ENCODE results near the gene BCKDHB.

BCKDHB gene

GRCh38 chr6:80173411-80173810 is 66.9 kb downstream of the BCKDHB start:
- peaks cover 35% of the 10 kb centered on the region for H3K36me3 Mint-ChIP-seq
- no peak for ATAC-seq
- no peak overlapping the region for H3K4me3 Mint-ChIP-seq

GRCh38 chr6:80174900-80175572 is 68.6 kb downstream of the BCKDHB start:
- Mint-ChIP-seq H3K27ac (no peak overlapping the region), H3K27me3 (no peaks in the 10 kb centered on the region), H3K9me3 (no peaks in the 10 kb centered on the region), H3K4me1 (no peaks in the 10 kb centered on the region), H3K36me3 (peaks cover 25% of the 10 kb centered on the region), H3K4me3 (no peak overlapping the region)
- ATAC-seq: no peak

More at GRCh38 chr6:80173411-80173810, 66.9 kb downstream of the BCKDHB start:
- Mint-ChIP-seq H3K27me3 (no peaks in the 10 kb centered on the region), H3K9me3 (no peaks in the 10 kb centered on the region), H3K4me1 (no peaks in the 10 kb centered on the region), H3K27ac (no peak overlapping the region)

GRCh38 chr6:80179695-80180094 is 73.2 kb downstream of the BCKDHB start:
- H3K27ac Mint-ChIP-seq: no peak overlapping the region
- H3K27me3 Mint-ChIP-seq: no peaks in the 10 kb centered on the region
- no peak overlapping the region for H3K4me3 Mint-ChIP-seq
- peak; percentile 31 for ATAC-seq
- no peaks in the 10 kb centered on the region for H3K4me1 Mint-ChIP-seq
- H3K36me3 Mint-ChIP-seq: peaks cover 33% of the 10 kb centered on the region
- H3K9me3 Mint-ChIP-seq: peaks cover under 1% of the 10 kb centered on the region

- Mint-ChIP-seq H3K27ac (no peak overlapping the region), H3K27me3 (no peaks in the 10 kb centered on the region), H3K4me1 (no peaks in the 10 kb centered on the region), H3K9me3 (peaks cover 8% of the 10 kb centered on the region), H3K4me3 (no peak overlapping the region), H3K36me3 (peaks cover 35% of the 10 kb centered on the region)
- no peak for ATAC-seq
Observed at GRCh38 chr6:80181352-80182081, 75.0 kb downstream of the BCKDHB start.

- H3K4me1 Mint-ChIP-seq: no peaks in the 10 kb centered on the region
- H3K4me3 Mint-ChIP-seq: no peak overlapping the region
- H3K27me3 Mint-ChIP-seq: no peaks in the 10 kb centered on the region
- H3K27ac Mint-ChIP-seq: no peak overlapping the region
- peaks cover 43% of the 10 kb centered on the region for H3K36me3 Mint-ChIP-seq
- ATAC-seq: no peak
- peaks cover 9% of the 10 kb centered on the region for H3K9me3 Mint-ChIP-seq
Observed at GRCh38 chr6:80182308-80182707, 75.8 kb downstream of the BCKDHB start.

GRCh38 chr6:80183019-80183795 is 76.7 kb downstream of the BCKDHB start:
- Mint-ChIP-seq H3K4me3 (no peak overlapping the region), H3K4me1 (no peaks in the 10 kb centered on the region), H3K27ac (no peak overlapping the region), H3K9me3 (peaks cover 13% of the 10 kb centered on the region), H3K27me3 (no peaks in the 10 kb centered on the region), H3K36me3 (peaks cover 52% of the 10 kb centered on the region)
- no peak for ATAC-seq

GRCh38 chr6:80185492-80185891 is 79.0 kb downstream of the BCKDHB start:
- no peak overlapping the region for H3K4me3 Mint-ChIP-seq
- no peak overlapping the region for H3K27ac Mint-ChIP-seq
- no peaks in the 10 kb centered on the region for H3K4me1 Mint-ChIP-seq
- ATAC-seq: no peak
- peaks cover 54% of the 10 kb centered on the region for H3K36me3 Mint-ChIP-seq
- no peaks in the 10 kb centered on the region for H3K27me3 Mint-ChIP-seq
- peaks cover 13% of the 10 kb centered on the region for H3K9me3 Mint-ChIP-seq

GRCh38 chr6:80186082-80186481 is 79.6 kb downstream of the BCKDHB start:
- H3K4me3 Mint-ChIP-seq: no peak overlapping the region
- H3K4me1 Mint-ChIP-seq: no peaks in the 10 kb centered on the region
- H3K27me3 Mint-ChIP-seq: no peaks in the 10 kb centered on the region
- no peak overlapping the region for H3K27ac Mint-ChIP-seq
- no peak for ATAC-seq
- H3K36me3 Mint-ChIP-seq: peaks cover 54% of the 10 kb centered on the region
- H3K9me3 Mint-ChIP-seq: peaks cover 13% of the 10 kb centered on the region

GRCh38 chr6:80196906-80197305 is 90.4 kb downstream of the BCKDHB start:
- no peak overlapping the region for H3K4me3 Mint-ChIP-seq
- no peak overlapping the region for H3K27ac Mint-ChIP-seq
- H3K27me3 Mint-ChIP-seq: no peaks in the 10 kb centered on the region
- H3K36me3 Mint-ChIP-seq: peaks cover 7% of the 10 kb centered on the region
- no peaks in the 10 kb centered on the region for H3K4me1 Mint-ChIP-seq
- no peak for ATAC-seq
- no peaks in the 10 kb centered on the region for H3K9me3 Mint-ChIP-seq

- H3K9me3 Mint-ChIP-seq: no peaks in the 10 kb centered on the region
- ATAC-seq: no peak
- peaks cover 12% of the 10 kb centered on the region for H3K36me3 Mint-ChIP-seq
- no peaks in the 10 kb centered on the region for H3K27me3 Mint-ChIP-seq
- H3K4me1 Mint-ChIP-seq: no peaks in the 10 kb centered on the region
- H3K4me3 Mint-ChIP-seq: no peak overlapping the region
- no peak overlapping the region for H3K27ac Mint-ChIP-seq
Observed at GRCh38 chr6:80197474-80197873, 91.0 kb downstream of the BCKDHB start.

- Mint-ChIP-seq H3K27me3 (no peaks in the 10 kb centered on the region), H3K4me3 (no peak overlapping the region)
Observed at GRCh38 chr6:80197986-80198385, 91.5 kb downstream of the BCKDHB start.

GRCh38 chr6:80203283-80203682 is 96.8 kb downstream of the BCKDHB start:
- Mint-ChIP-seq H3K36me3 (peaks cover 44% of the 10 kb centered on the region), H3K4me3 (no peak overlapping the region), H3K27ac (no peak overlapping the region), H3K4me1 (no peaks in the 10 kb centered on the region), H3K9me3 (no peaks in the 10 kb centered on the region), H3K27me3 (no peaks in the 10 kb centered on the region)
- no peak for ATAC-seq

More at GRCh38 chr6:80197986-80198385, 91.5 kb downstream of the BCKDHB start:
- Mint-ChIP-seq H3K36me3 (peaks cover 18% of the 10 kb centered on the region), H3K9me3 (no peaks in the 10 kb centered on the region), H3K4me1 (no peaks in the 10 kb centered on the region), H3K27ac (no peak overlapping the region)
- ATAC-seq: no peak

GRCh38 chr6:80205404-80205803 is 98.9 kb downstream of the BCKDHB start:
- H3K27me3 Mint-ChIP-seq: no peaks in the 10 kb centered on the region
- H3K36me3 Mint-ChIP-seq: peaks cover 44% of the 10 kb centered on the region
- ATAC-seq: no peak
- H3K4me1 Mint-ChIP-seq: no peaks in the 10 kb centered on the region
- no peak overlapping the region for H3K4me3 Mint-ChIP-seq
- H3K9me3 Mint-ChIP-seq: no peaks in the 10 kb centered on the region
- no peak overlapping the region for H3K27ac Mint-ChIP-seq

GRCh38 chr6:80206758-80207157 is 100.3 kb downstream of the BCKDHB start:
- Mint-ChIP-seq H3K4me3 (no peak overlapping the region), H3K4me1 (peaks cover 6% of the 10 kb centered on the region), H3K36me3 (peaks cover 39% of the 10 kb centered on the region), H3K27ac (no peak overlapping the region), H3K27me3 (no peaks in the 10 kb centered on the region), H3K9me3 (no peaks in the 10 kb centered on the region)
- no peak for ATAC-seq

- Mint-ChIP-seq H3K9me3 (no peaks in the 10 kb centered on the region), H3K27ac (no peak overlapping the region), H3K4me1 (peaks cover 7% of the 10 kb centered on the region), H3K36me3 (peaks cover 22% of the 10 kb centered on the region), H3K4me3 (no peak overlapping the region), H3K27me3 (no peaks in the 10 kb centered on the region)
- no peak for ATAC-seq
Observed at GRCh38 chr6:80209430-80209829, 103.0 kb downstream of the BCKDHB start.

All from stimulated activated memory B cell treated with anti-CD40 and anti-IgM and Interleukin-4, amounts not matched to agents 10 μg/mL and 1 μg/mL and 100 μg/mL, for 72 hours (primary cell).